Stimulated activated CD4-positive, alpha-beta T cell treated with anti-CD3 and anti-CD28 coated beads, Interleukin-15, amount 100 ng/mL, for 1 hour (primary cell): ENCODE measurements around the gene PROKR1.

Experiments used
- DNase-seq, 2 donors: peaks; one replicate each; pipeline ENCODE4 v3.0.0-alpha.2; 2020; ENCODE audit warnings: low read depth in 1 of 2, low spot score in 1 of 2

The PROKR1 gene

GRCh38 chr2:68695971-68696370 lies 52.6 kb downstream of the PROKR1 start:
- DNase-seq, result no peak

- DNase-seq, result no peak
Observed at GRCh38 chr2:68696554-68696953, 53.2 kb downstream of the PROKR1 start.

- DNase-seq, result no peak
Observed at GRCh38 chr2:68698567-68699377, 55.4 kb downstream of the PROKR1 start.

GRCh38 chr2:68700560-68700959 lies 57.2 kb downstream of the PROKR1 start:
- DNase-seq, result no peak

GRCh38 chr2:68706637-68707036 lies 63.3 kb downstream of the PROKR1 start:
- no peak for DNase-seq
